H1 (cell line): Measurements from ENCODE around the gene CCNA2. TPM values are rescaled to one million over a fixed set of nuclear protein-coding genes. Genes with fewer than 3 reads are reported as not detected.

Source experiments
- CTCF ChIA-PET: fragments of 300-600 bp; sonication (Branson Sonifier 250); formaldehyde crosslinking; loops from one replicate; lab custom pipeline; 2021; ENCODE audit not compliant: partially characterized antibody; lab: Charles Lee
- POLR2A ChIA-PET: fragments of 300-600 bp; sonication (Branson Sonifier 250); formaldehyde crosslinking; loops from one replicate; lab custom pipeline; 2021; ENCODE audit warnings: inconsistent platforms; ENCODE audit not compliant: partially characterized antibody; lab: Charles Lee
- DNase-seq, 2 experiments: peaks; one replicate each; pipeline versions ENCODE4 v3.0.0 to v3.0.0-alpha.2; 2010 to 2022; ENCODE audit warnings: low spot score in 2 of 2, low read depth in 1 of 2, mixed read lengths in 1 of 2
- FAIRE-seq: peaks from 2 replicates; lab custom pipeline; 2011; peaks lifted over from hg19 to GRCh38; lab: Jason Lieb, UNC
- H2AFZ ChIP-seq: 2 replicates; pipeline ENCODE4 v1.8.1; 2012; ENCODE audit warnings: low read length, inconsistent platforms
- H2AK5ac ChIP-seq: 2 replicates; pipeline ENCODE4 v1.6.1; 2013; ENCODE audit warnings: low read depth, low read length
- H2BK120ac ChIP-seq: replicated peaks from 2 replicates; pipeline ENCODE3; 2013; ENCODE audit warnings: low read depth, low read length, inconsistent platforms
- H2BK12ac ChIP-seq: 2 replicates; pipeline ENCODE4 v1.6.1; 2013; ENCODE audit warnings: low read depth, low read length
- H2BK15ac ChIP-seq: 2 replicates; pipeline ENCODE4 v1.6.1; 2013; ENCODE audit warnings: low read length
- H2BK20ac ChIP-seq: 2 replicates; pipeline ENCODE4 v1.6.1; 2013; ENCODE audit warnings: low read length
- H2BK5ac ChIP-seq: 2 replicates; pipeline ENCODE4 v1.6.1; 2013; ENCODE audit warnings: low read depth, low read length
- H3K14ac ChIP-seq: 2 replicates; pipeline ENCODE4 v1.6.1; 2013; ENCODE audit warnings: inconsistent platforms; ENCODE audit not compliant: insufficient read length
- H3K18ac ChIP-seq: 2 replicates; pipeline ENCODE4 v1.6.1; 2013; ENCODE audit warnings: low read length; ENCODE audit errors: extremely low read depth
- H3K23ac ChIP-seq: 2 replicates; pipeline ENCODE4 v1.6.1; 2013; ENCODE audit warnings: inconsistent platforms; ENCODE audit not compliant: insufficient read length
- H3K23me2 ChIP-seq: 2 replicates; pipeline ENCODE4 v1.6.1; 2013; ENCODE audit warnings: low read depth, low read length
- H3K27ac ChIP-seq: 2 replicates; pipeline ENCODE4 v1.6.1; 2011; ENCODE audit warnings: low read depth, low read length, inconsistent platforms
- H3K27me3 ChIP-seq, 4 experiments: replicated peaks in 1 of 4; 1 replicate in 1 of 4; 2 replicates in 3 of 4; pipeline versions ENCODE4 v1.6.1 to v1.8.1; 2011 to 2013; ENCODE audit warnings: low read length in 3 of 4, mild to moderate bottlenecking in 3 of 4, inconsistent platforms in 2 of 4, mixed read lengths in 2 of 4, moderate library complexity in 1 of 4; ENCODE audit not compliant: control insufficient read depth in 3 of 4, insufficient read depth in 3 of 4; ENCODE audit errors: extremely low read depth in 1 of 4
- H3K36me3 ChIP-seq, 4 experiments: 2 replicates each; pipeline versions ENCODE4 v1.6.1 to v1.8.1; 2011 to 2013; ENCODE audit warnings: mild to moderate bottlenecking in 4 of 4, low read length in 3 of 4, moderate library complexity in 2 of 4, control low read depth in 1 of 4, inconsistent platforms in 1 of 4; ENCODE audit not compliant: insufficient read depth in 4 of 4, control insufficient read depth in 2 of 4
- H3K4ac ChIP-seq: replicated peaks from 2 replicates; pipeline ENCODE3; 2013; ENCODE audit warnings: low read length, low read depth, mixed read lengths, inconsistent platforms; ENCODE audit not compliant: insufficient read length
- H3K4me1 ChIP-seq, 4 experiments: replicated peaks in 1 of 4; 1 replicate in 1 of 4; 2 replicates in 3 of 4; pipeline versions ENCODE4 v1.6.1 to v1.8.1; 2011 to 2013; ENCODE audit warnings: low read length in 3 of 4, inconsistent platforms in 2 of 4, mixed read lengths in 1 of 4; ENCODE audit not compliant: insufficient read depth in 4 of 4, control insufficient read depth in 3 of 4
- H3K4me2 ChIP-seq, 2 experiments: 2 replicates each; pipeline versions ENCODE4 v1.6.1 to v1.8.1; 2011 to 2013; ENCODE audit warnings: low read depth in 2 of 2, low read length in 2 of 2, control low read depth in 1 of 2, inconsistent platforms in 1 of 2, mild to moderate bottlenecking in 1 of 2; ENCODE audit not compliant: insufficient read depth in 1 of 2
- H3K4me3 ChIP-seq, 4 experiments: fragments of 200-600, 300-600 bp in 1 of 4; sonication (generic), shearing (Covaris generic), sonication (Bioruptor Twin) in 1 of 4; 2 replicates each; pipeline versions ENCODE4 v1.5.1 to v1.8.1; 2011 to 2016; ENCODE audit warnings: low read length in 4 of 4, low read depth in 3 of 4, control low read depth in 2 of 4, inconsistent platforms in 2 of 4, mild to moderate bottlenecking in 2 of 4, mixed read lengths in 1 of 4, moderate library complexity in 1 of 4; ENCODE audit not compliant: insufficient read depth in 2 of 4; ENCODE audit errors: extremely low read depth in 1 of 4
- H3K56ac ChIP-seq: replicated peaks from 2 replicates; pipeline ENCODE3; 2013; ENCODE audit warnings: low read depth, mild to moderate bottlenecking, mixed read lengths, low read length, inconsistent platforms; ENCODE audit not compliant: insufficient read length
- H3K79me1 ChIP-seq: 2 replicates; pipeline ENCODE4 v1.6.1; 2013; ENCODE audit warnings: low read depth, low read length, control low read depth
- H3K79me2 ChIP-seq, 2 experiments: 2 replicates each; pipeline versions ENCODE4 v1.6.1 to v1.8.1; 2012 to 2013; ENCODE audit warnings: low read length in 2 of 2, mild to moderate bottlenecking in 2 of 2, inconsistent platforms in 1 of 2; ENCODE audit not compliant: insufficient read depth in 2 of 2, control insufficient read depth in 1 of 2
- H3K9ac ChIP-seq, 4 experiments: replicated peaks in 1 of 4; 1 replicate in 1 of 4; 2 replicates in 3 of 4; pipeline versions ENCODE4 v1.6.1 to v1.8.1; 2011 to 2013; ENCODE audit warnings: low read depth in 3 of 4, low read length in 3 of 4, control low read depth in 2 of 4, mild to moderate bottlenecking in 2 of 4, moderate library complexity in 2 of 4, inconsistent platforms in 1 of 4; ENCODE audit errors: extremely low read depth in 1 of 4
- H3K9me3 ChIP-seq, 2 experiments: 2 replicates each; pipeline versions ENCODE4 v1.6.1 to v1.8.1; 2012 to 2013; ENCODE audit warnings: mild to moderate bottlenecking in 2 of 2, moderate library complexity in 2 of 2, control low read depth in 1 of 2, inconsistent platforms in 1 of 2, low read depth in 1 of 2, low read length in 1 of 2, mixed read lengths in 1 of 2; ENCODE audit not compliant: insufficient read depth in 2 of 2
- H4K20me1 ChIP-seq, 2 experiments: replicated peaks in 1 of 2; 2 replicates each; pipeline versions ENCODE3 to v1.8.1; 2011 to 2013; ENCODE audit warnings: inconsistent platforms in 2 of 2, low read length in 2 of 2, mild to moderate bottlenecking in 1 of 2; ENCODE audit not compliant: insufficient read depth in 2 of 2, control insufficient read depth in 1 of 2
- H4K5ac ChIP-seq: 2 replicates; pipeline ENCODE4 v1.6.1; 2013; ENCODE audit warnings: low read length, low read depth, mixed read lengths, inconsistent platforms; ENCODE audit not compliant: insufficient read length
- H4K8ac ChIP-seq: 2 replicates; pipeline ENCODE4 v1.8.0; 2013; ENCODE audit warnings: mild to moderate bottlenecking, moderate library complexity, low read length, inconsistent platforms; ENCODE audit not compliant: insufficient read depth; ENCODE audit errors: extremely low read depth
- H4K91ac ChIP-seq: replicated peaks from 2 replicates; pipeline ENCODE3; 2013; ENCODE audit warnings: low read length, mixed read lengths, inconsistent platforms; ENCODE audit not compliant: insufficient read length
- POLR2AphosphoS5 ChIP-seq: IDR thresholded peaks from 2 replicates; pipeline ENCODE4 v1.6.1; 2011; ENCODE audit warnings: low read depth, low read length
- POU5F1 ChIP-seq: IDR thresholded peaks from 2 replicates; pipeline ENCODE4 v1.6.1; 2011; ENCODE audit warnings: low read depth, mild to moderate bottlenecking, low read length, moderate library complexity
- RNF2 ChIP-seq: fragments of 200-900, 300-1000 bp; sonication (generic); IDR thresholded peaks from 2 replicates; pipeline ENCODE4 v1.7.1; 2016; ENCODE audit warnings: borderline replicate concordance, low read depth, mild to moderate bottlenecking, antibody characterized with exemption, low read length; ENCODE audit not compliant: poor library complexity, severe bottlenecking; ENCODE audit errors: missing control alignments
- WGBS, 2 experiments: shearing (Covaris generic) in 1 of 2; methylation state at CpG; one replicate each; pipeline versions ENCODE4 v1.1.6 to v1.1.7; 2013 to 2015; ENCODE audit warnings: low lambda C conversion rate in 2 of 2, mixed read lengths in 2 of 2, inconsistent platforms in 1 of 2, low coverage in 1 of 2, missing lambda C conversion rate in 1 of 2; ENCODE audit not compliant: insufficient replicate concordance in 2 of 2, insufficient coverage in 1 of 2, insufficient read length in 1 of 2; ENCODE audit errors: extremely low coverage in 1 of 2, missing lambda C conversion rate in 1 of 2; 5-methylcytosine and 5-hydroxymethylcytosine counted together
- polyA plus RNA-seq, 7 experiments: library from polyadenylated mRNA; depleted of rRNA in 3 of 7; stranded (reverse) in 5 of 7; unstranded in 2 of 7; fragments of >200 nt in 5 of 7; fragments of 200-250 nt in 2 of 7; gene quantifications; 1 replicate in 5 of 7; 2 replicates in 1 of 7; 4 replicates in 1 of 7; pipeline versions ENCODE4 v1.2.1 to v1.2.3, GENCODE V29; 2011 to 2013; ENCODE audit warnings: missing spikeins in 2 of 7, mixed read lengths in 2 of 7
- total RNA-seq: library from RNA; stranded (reverse); fragmentation: NEBNext Ultra II Directional; extraction: Animal tissue kit (Norgen Biotek cat#: 25700); gene quantifications from 2 replicates; pipeline ENCODE4 v1.2.1, GENCODE V29; 2021

The CCNA2 gene
- total and polyA plus RNA-seq, 2 of the 8 experiments (the other 6 are each of a cell fraction or from before 2014, with no cell fraction given) = 42.1 to 98.6 TPM

- FAIRE-seq = no peak
- WGBS, 2 experiments = 77% methylated on average over 7 of the region's 7 CpGs; no CpG with 5 or more reads in 1 of the 2 experiments
- ChIA-PET POLR2A (no interaction called here), CTCF (interaction anchor here (0.7 kb wide), 1 partner anchor 37 kb away, joined by 3 read pairs; no protein-coding TSS in a partner anchor)
- no peak for DNase-seq
- Histone ChIP-seq H3K9ac (no peak overlapping the region), H3K36me3 (peaks cover 0 to 24% (median 2%) of the 10 kb centered on the region in 4 experiments; a peak in 2 of 8 replicates), H2BK120ac (no peak overlapping the region), H2BK15ac (no peak overlapping the region), H3K79me2 (no peaks in the 10 kb centered on the region), H4K20me1 (no peaks in the 10 kb centered on the region), H3K79me1 (no peaks in the 10 kb centered on the region), H4K91ac (no peak overlapping the region), H4K8ac (no peak overlapping the region), H4K5ac (no peak overlapping the region), H3K27me3 (no peaks in the 10 kb centered on the region), H2BK5ac (no peak overlapping the region), H3K27ac (no peak overlapping the region), H3K23ac (no peak overlapping the region), H3K9me3 (no peaks in the 10 kb centered on the region), H2AK5ac (no peak overlapping the region), H3K56ac (no peak overlapping the region), H3K18ac (no peak overlapping the region), H2BK12ac (no peak overlapping the region), H3K4me2 (no peak overlapping the region), H3K4me3 (no peak overlapping the region), H2AFZ (no peak overlapping the region), H3K14ac (no peak overlapping the region), H2BK20ac (no peak overlapping the region), H3K4ac (no peak overlapping the region), H3K4me1 (no peaks in the 10 kb centered on the region), H3K23me2 (no peaks in the 10 kb centered on the region)
- TF ChIP-seq POU5F1 = no peak
- no peak for TF ChIP-seq POLR2AphosphoS5
- TF ChIP-seq RNF2 = no peak
Measured at GRCh38 chr4:121863799-121864198, 40.1 kb upstream of the CCNA2 start.
